Liver (tissue), 3 donors: ENCODE results near the gene PPP2R3B.

Source experiments
- EGR1 ChIP-seq, 2 donors: IDR thresholded peaks; 2 replicates each; pipeline ENCODE4 v1.6.1; 2016 to 2018; ENCODE audit warnings: antibody characterized with exemption in 2 of 2, low read depth in 2 of 2
- FOXA1 ChIP-seq: IDR thresholded peaks from 2 replicates; pipeline ENCODE4 v1.6.1; 2016; ENCODE audit warnings: antibody characterized with exemption
- JUND ChIP-seq, 2 donors: IDR thresholded peaks; 2 replicates each; pipeline ENCODE4 v1.6.1; 2016; ENCODE audit warnings: antibody characterized with exemption in 2 of 2
- SP1 ChIP-seq: IDR thresholded peaks from 2 replicates; pipeline ENCODE4 v1.6.1; 2018; ENCODE audit warnings: antibody characterized with exemption, mild to moderate bottlenecking
- TAF1 ChIP-seq: conservative IDR thresholded peaks from 2 replicates; pipeline ENCODE4 v1.6.1; 2016; ENCODE audit warnings: antibody characterized with exemption, mild to moderate bottlenecking
- YY1 ChIP-seq: IDR thresholded peaks from 2 replicates; pipeline ENCODE4 v1.6.1; 2016; ENCODE audit warnings: antibody characterized with exemption, mild to moderate bottlenecking
- TF ChIP-seq, protein P1 (sequence below): IDR thresholded peaks from 2 replicates; pipeline ENCODE4 v1.6.1; 2016; ENCODE audit warnings: antibody characterized with exemption, mild to moderate bottlenecking
- TF ChIP-seq, protein P2 (sequence below): fragments of 150-350 bp; IDR thresholded peaks from 2 replicates; pipeline ENCODE4 v1.5.1; 2017; ENCODE audit warnings: improper control_type of control experiment, low read depth, low read length; ENCODE audit not compliant: missing input control
- TF ChIP-seq, protein P3 (sequence below): IDR thresholded peaks from 2 replicates; pipeline ENCODE4 v1.6.1; 2016; ENCODE audit warnings: antibody characterized with exemption
- donor health status: healthy.
- donor health status: healthy.

DNA sequence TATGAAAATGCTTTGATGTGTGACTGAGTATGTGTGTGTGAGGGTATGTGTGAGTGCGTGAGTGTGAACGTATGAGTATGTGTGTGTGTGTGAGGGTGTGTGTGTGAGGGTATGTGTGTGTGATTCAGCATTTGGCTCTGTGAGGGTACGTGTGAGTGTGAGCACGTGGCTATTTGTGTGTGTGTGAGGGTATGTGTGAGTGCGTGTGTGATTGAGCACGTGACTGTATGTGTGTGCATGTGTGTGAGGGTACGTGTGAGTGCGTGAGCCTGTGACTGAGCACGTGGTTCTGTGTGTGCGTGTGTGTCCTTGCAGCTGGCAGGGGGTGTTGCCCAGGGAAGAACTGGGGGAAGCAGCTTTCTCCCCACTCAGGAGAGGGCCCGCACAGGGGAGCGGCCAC, 16.1 kb upstream of the PPP2R3B start:
- TF ChIP-seq, protein P1, sequence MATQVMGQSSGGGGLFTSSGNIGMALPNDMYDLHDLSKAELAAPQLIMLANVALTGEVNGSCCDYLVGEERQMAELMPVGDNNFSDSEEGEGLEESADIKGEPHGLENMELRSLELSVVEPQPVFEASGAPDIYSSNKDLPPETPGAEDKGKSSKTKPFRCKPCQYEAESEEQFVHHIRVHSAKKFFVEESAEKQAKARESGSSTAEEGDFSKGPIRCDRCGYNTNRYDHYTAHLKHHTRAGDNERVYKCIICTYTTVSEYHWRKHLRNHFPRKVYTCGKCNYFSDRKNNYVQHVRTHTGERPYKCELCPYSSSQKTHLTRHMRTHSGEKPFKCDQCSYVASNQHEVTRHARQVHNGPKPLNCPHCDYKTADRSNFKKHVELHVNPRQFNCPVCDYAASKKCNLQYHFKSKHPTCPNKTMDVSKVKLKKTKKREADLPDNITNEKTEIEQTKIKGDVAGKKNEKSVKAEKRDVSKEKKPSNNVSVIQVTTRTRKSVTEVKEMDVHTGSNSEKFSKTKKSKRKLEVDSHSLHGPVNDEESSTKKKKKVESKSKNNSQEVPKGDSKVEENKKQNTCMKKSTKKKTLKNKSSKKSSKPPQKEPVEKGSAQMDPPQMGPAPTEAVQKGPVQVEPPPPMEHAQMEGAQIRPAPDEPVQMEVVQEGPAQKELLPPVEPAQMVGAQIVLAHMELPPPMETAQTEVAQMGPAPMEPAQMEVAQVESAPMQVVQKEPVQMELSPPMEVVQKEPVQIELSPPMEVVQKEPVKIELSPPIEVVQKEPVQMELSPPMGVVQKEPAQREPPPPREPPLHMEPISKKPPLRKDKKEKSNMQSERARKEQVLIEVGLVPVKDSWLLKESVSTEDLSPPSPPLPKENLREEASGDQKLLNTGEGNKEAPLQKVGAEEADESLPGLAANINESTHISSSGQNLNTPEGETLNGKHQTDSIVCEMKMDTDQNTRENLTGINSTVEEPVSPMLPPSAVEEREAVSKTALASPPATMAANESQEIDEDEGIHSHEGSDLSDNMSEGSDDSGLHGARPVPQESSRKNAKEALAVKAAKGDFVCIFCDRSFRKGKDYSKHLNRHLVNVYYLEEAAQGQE = no peak
- TF ChIP-seq, protein P2, sequence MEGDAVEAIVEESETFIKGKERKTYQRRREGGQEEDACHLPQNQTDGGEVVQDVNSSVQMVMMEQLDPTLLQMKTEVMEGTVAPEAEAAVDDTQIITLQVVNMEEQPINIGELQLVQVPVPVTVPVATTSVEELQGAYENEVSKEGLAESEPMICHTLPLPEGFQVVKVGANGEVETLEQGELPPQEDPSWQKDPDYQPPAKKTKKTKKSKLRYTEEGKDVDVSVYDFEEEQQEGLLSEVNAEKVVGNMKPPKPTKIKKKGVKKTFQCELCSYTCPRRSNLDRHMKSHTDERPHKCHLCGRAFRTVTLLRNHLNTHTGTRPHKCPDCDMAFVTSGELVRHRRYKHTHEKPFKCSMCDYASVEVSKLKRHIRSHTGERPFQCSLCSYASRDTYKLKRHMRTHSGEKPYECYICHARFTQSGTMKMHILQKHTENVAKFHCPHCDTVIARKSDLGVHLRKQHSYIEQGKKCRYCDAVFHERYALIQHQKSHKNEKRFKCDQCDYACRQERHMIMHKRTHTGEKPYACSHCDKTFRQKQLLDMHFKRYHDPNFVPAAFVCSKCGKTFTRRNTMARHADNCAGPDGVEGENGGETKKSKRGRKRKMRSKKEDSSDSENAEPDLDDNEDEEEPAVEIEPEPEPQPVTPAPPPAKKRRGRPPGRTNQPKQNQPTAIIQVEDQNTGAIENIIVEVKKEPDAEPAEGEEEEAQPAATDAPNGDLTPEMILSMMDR = no peak
- no peak for TF ChIP-seq JUND (IDR thresholded peaks at IDR 0.05)
- TF ChIP-seq SP1 = no peak
- TF ChIP-seq EGR1 (IDR thresholded peaks at IDR 0.05; ENCODE audit: low read depth in 2 of 2) = no peak
- no peak for TF ChIP-seq YY1
- TF ChIP-seq FOXA1 = no peak
- no peak for TF ChIP-seq TAF1
- TF ChIP-seq, protein P3, sequence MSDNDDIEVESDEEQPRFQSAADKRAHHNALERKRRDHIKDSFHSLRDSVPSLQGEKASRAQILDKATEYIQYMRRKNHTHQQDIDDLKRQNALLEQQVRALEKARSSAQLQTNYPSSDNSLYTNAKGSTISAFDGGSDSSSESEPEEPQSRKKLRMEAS = no peak
